Transverse colon (tissue), 4 donors: ENCODE data around the gene ARFGAP1.

Source experiments
- EP300 ChIP-seq: sonication (generic); formaldehyde crosslinking; IDR thresholded peaks from one replicate; pipeline ENCODE4 v1.6.1; 2017; ENCODE audit warnings: antibody characterized with exemption, low read depth
- POLR2A ChIP-seq: fragments of 450-650 bp; IDR thresholded peaks from one replicate; pipeline ENCODE4 v1.6.1; 2016; ENCODE audit warnings: antibody characterized with exemption, mild to moderate bottlenecking, moderate library complexity
- POLR2AphosphoS5 ChIP-seq, 3 donors: sonication (generic); formaldehyde crosslinking; IDR thresholded peaks; one replicate each; pipeline ENCODE4 v1.6.1; 2016; ENCODE audit warnings: antibody characterized with exemption in 3 of 3
- TF ChIP-seq, protein P1 (sequence below), 5 experiments: fragments of 200-600 bp in 3 of 5; fragments of 450-650 bp in 2 of 5; sonication (generic) in 3 of 5; IDR thresholded peaks; 1 replicate in 2 of 5; 2 replicates in 3 of 5; pipeline ENCODE4 v1.5.1; 2016 to 2017; ENCODE audit warnings: antibody characterized with exemption in 5 of 5, inconsistent platforms in 3 of 5, mild to moderate bottlenecking in 2 of 5, moderate library complexity in 1 of 5

DNA sequence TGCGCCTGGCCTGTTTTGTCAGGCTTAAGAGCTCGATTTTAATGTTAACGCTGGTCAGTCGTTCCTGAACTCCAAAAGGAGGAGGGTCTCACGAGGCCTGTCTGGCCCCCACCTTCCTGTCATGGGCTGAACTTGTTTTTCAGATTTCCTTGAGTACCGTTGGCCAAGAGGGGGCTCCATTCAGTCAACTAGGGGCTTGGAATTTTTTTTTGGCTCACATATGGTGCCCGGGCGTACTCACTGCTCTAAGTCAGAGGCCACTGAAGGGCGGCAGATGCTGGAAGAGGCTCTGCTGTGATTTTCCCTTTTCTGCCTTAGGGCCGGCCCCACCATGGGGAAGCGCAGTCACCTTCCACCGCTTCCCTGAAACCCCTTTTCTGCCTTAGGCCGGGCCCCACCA is 43.8 kb upstream of the ARFGAP1 start:
- TF ChIP-seq, protein P1, sequence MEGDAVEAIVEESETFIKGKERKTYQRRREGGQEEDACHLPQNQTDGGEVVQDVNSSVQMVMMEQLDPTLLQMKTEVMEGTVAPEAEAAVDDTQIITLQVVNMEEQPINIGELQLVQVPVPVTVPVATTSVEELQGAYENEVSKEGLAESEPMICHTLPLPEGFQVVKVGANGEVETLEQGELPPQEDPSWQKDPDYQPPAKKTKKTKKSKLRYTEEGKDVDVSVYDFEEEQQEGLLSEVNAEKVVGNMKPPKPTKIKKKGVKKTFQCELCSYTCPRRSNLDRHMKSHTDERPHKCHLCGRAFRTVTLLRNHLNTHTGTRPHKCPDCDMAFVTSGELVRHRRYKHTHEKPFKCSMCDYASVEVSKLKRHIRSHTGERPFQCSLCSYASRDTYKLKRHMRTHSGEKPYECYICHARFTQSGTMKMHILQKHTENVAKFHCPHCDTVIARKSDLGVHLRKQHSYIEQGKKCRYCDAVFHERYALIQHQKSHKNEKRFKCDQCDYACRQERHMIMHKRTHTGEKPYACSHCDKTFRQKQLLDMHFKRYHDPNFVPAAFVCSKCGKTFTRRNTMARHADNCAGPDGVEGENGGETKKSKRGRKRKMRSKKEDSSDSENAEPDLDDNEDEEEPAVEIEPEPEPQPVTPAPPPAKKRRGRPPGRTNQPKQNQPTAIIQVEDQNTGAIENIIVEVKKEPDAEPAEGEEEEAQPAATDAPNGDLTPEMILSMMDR (IDR thresholded peaks at IDR 0.05), result no peak
- no peak for TF ChIP-seq POLR2A
- no peak for TF ChIP-seq EP300
- no peak for TF ChIP-seq POLR2AphosphoS5 (IDR thresholded peaks at IDR 0.05)
